ENCODE results near the gene CLOCK.

CLOCK gene

DNA sequence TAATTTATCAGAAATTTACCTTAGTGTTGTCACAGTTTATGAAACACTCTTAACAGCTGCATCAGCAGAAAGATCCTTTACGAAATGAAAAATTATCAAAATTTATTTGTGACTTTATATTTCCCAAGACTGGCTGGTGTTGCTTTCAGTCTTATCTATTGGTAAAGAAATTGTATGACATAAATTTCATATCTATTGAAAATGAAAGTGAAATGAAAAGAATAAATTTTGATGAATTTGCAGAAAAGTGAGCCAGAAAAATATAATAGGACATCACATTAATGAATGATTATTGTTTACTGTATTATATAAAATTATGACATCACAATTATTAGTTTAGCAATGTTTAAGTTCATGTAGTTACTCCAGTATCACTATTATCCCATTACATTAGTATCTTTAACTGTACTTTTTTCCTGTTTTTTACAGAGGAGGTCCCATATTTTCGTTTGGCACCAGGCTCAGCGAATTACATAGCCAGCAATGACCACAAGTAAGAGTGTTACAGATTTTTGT is 164.2 kb downstream of the CLOCK start:
- TF ChIP-seq TAF1 (IDR thresholded peaks at IDR 0.05; ENCODE audit: borderline replicate concordance, insufficient read depth, low read length) (no peak), FOXP2 (optimal IDR thresholded peaks at IDR 0.05; ENCODE audit: borderline replicate concordance, extremely low read depth, extremely low read length, insufficient read depth) (no peak), POLR2AphosphoS5 (IDR thresholded peaks at IDR 0.05; ENCODE audit: low read depth, low read length) (no peak), SIN3A (IDR thresholded peaks at IDR 0.05; ENCODE audit: borderline replicate concordance, insufficient read depth, low read length) (no peak)
- TF ChIP-seq, protein P1, sequence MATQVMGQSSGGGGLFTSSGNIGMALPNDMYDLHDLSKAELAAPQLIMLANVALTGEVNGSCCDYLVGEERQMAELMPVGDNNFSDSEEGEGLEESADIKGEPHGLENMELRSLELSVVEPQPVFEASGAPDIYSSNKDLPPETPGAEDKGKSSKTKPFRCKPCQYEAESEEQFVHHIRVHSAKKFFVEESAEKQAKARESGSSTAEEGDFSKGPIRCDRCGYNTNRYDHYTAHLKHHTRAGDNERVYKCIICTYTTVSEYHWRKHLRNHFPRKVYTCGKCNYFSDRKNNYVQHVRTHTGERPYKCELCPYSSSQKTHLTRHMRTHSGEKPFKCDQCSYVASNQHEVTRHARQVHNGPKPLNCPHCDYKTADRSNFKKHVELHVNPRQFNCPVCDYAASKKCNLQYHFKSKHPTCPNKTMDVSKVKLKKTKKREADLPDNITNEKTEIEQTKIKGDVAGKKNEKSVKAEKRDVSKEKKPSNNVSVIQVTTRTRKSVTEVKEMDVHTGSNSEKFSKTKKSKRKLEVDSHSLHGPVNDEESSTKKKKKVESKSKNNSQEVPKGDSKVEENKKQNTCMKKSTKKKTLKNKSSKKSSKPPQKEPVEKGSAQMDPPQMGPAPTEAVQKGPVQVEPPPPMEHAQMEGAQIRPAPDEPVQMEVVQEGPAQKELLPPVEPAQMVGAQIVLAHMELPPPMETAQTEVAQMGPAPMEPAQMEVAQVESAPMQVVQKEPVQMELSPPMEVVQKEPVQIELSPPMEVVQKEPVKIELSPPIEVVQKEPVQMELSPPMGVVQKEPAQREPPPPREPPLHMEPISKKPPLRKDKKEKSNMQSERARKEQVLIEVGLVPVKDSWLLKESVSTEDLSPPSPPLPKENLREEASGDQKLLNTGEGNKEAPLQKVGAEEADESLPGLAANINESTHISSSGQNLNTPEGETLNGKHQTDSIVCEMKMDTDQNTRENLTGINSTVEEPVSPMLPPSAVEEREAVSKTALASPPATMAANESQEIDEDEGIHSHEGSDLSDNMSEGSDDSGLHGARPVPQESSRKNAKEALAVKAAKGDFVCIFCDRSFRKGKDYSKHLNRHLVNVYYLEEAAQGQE (IDR thresholded peaks at IDR 0.05; ENCODE audit: insufficient read depth in 1 of 2, low read depth in 2 of 2, low read length in 2 of 2): no peak

DNA sequence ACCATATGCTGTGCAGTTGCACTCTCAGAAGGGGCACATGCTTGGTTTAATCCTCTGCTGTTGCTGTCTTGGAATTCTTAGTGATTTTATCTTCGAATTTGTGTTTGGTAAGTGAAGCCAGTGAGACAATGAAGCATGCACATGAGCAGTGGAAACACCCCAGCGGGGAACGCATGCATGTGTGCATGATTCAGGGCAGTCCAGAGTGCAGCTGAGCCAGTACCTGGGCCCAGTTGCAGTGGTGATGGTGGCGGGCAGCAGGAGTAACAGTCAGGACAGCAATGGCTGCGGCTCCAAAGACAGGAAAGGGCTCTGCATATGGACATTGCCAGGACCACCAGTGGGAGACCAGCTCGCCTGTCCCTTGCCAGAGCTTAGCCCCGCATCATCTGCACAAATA is 165.2 kb downstream of the CLOCK start:
- TF ChIP-seq FOXP2 (optimal IDR thresholded peaks at IDR 0.05; ENCODE audit: borderline replicate concordance, extremely low read depth, extremely low read length, insufficient read depth) (no peak), TAF1 (IDR thresholded peaks at IDR 0.05; ENCODE audit: borderline replicate concordance, insufficient read depth, low read length) (no peak), POLR2AphosphoS5 (IDR thresholded peaks at IDR 0.05; ENCODE audit: low read depth, low read length) (no peak), SIN3A (IDR thresholded peaks at IDR 0.05; ENCODE audit: borderline replicate concordance, insufficient read depth, low read length) (no peak)
- TF ChIP-seq, protein P1 (IDR thresholded peaks at IDR 0.05; ENCODE audit: insufficient read depth in 1 of 2, low read depth in 2 of 2, low read length in 2 of 2): no peak

DNA sequence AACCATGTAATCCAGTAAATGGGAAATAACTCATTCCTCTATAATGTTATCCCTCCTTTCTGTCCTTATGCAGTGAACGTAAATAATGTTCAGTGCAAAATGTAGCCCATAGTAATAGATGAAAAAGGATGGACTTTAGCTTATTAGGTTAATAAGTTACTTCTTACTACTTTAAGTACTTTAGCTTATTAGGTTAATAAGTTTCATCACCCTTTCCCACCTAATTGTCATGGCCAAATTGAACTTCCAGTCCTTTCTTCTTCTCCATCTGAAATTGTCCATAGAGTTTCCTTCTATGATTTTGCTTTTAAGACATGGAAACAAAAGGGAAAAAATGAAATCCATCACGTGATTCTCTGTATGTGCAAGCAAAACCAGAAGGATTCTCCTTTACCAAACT is 166.1 kb downstream of the CLOCK start:
- TF ChIP-seq, protein P1 (IDR thresholded peaks at IDR 0.05; ENCODE audit: insufficient read depth in 1 of 2, low read depth in 2 of 2, low read length in 2 of 2): no peak
- TF ChIP-seq SIN3A (IDR thresholded peaks at IDR 0.05; ENCODE audit: borderline replicate concordance, insufficient read depth, low read length) (no peak), FOXP2 (optimal IDR thresholded peaks at IDR 0.05; ENCODE audit: borderline replicate concordance, extremely low read depth, extremely low read length, insufficient read depth) (no peak)

GRCh38 chr4:55378617-55379467 is 167.9 kb downstream of the CLOCK start:
- no peak for TF ChIP-seq POLR2AphosphoS5 (IDR thresholded peaks at IDR 0.05; ENCODE audit: low read depth, low read length)
- no peak for TF ChIP-seq FOXP2 (optimal IDR thresholded peaks at IDR 0.05; ENCODE audit: borderline replicate concordance, extremely low read depth, extremely low read length, insufficient read depth)
- TF ChIP-seq, protein P1 (IDR thresholded peaks at IDR 0.05; ENCODE audit: insufficient read depth in 1 of 2, low read depth in 2 of 2, low read length in 2 of 2): no peak

Data from PFSK-1 (cell line).